ENCODE measurements around the gene ATG7. TPM values are rescaled to one million over a fixed set of nuclear protein-coding genes. Genes with fewer than 3 reads are reported as not detected.

Gene ATG7
- total RNA-seq, 1 donor: 97.9 TPM

DNA sequence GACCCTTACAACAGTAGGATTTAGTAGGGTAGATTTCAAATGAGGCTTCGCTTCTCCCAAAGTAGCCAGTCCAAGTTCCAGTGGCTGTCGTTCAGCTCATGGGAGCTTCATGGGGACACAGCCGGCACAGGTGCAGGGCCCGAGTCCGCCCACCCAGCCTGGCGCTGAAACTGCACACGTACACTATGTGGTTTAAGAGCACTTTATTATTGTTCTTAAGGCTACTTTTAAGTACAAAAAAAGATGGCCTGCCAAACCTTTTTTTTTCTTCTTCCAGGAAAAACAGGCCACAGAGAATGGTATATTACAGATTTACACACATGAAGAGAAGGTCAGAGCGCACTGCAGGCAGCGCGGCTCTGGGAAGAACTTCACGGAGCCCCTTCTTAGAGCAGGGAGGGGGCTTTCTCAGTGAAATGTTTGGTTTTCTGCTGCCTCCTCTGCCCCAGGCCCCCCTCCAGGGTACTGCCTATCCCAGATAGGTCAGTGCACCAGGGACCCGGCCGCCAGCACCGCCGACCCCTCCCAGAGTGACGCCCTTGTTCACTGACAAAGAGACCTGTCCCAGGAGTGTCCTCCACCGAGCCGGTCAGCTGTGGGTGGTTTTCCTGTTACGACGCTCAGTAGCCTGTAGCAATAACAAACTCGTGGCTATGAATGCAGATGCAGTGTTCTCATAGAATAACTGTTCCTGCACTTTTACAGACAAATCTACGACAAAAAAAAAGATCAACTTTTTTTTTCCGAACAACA is 283.9 kb downstream of the ATG7 start:
- DNase-seq (ENCODE audit: low read depth): no peak
- TF ChIP-seq, protein P1, sequence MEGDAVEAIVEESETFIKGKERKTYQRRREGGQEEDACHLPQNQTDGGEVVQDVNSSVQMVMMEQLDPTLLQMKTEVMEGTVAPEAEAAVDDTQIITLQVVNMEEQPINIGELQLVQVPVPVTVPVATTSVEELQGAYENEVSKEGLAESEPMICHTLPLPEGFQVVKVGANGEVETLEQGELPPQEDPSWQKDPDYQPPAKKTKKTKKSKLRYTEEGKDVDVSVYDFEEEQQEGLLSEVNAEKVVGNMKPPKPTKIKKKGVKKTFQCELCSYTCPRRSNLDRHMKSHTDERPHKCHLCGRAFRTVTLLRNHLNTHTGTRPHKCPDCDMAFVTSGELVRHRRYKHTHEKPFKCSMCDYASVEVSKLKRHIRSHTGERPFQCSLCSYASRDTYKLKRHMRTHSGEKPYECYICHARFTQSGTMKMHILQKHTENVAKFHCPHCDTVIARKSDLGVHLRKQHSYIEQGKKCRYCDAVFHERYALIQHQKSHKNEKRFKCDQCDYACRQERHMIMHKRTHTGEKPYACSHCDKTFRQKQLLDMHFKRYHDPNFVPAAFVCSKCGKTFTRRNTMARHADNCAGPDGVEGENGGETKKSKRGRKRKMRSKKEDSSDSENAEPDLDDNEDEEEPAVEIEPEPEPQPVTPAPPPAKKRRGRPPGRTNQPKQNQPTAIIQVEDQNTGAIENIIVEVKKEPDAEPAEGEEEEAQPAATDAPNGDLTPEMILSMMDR (IDR thresholded peaks at IDR 0.05; ENCODE audit: insufficient read depth, low read length): no peak
- no peak overlapping the region for H3K4me3 ChIP-seq (ENCODE audit: low read depth, low read length)

DNA sequence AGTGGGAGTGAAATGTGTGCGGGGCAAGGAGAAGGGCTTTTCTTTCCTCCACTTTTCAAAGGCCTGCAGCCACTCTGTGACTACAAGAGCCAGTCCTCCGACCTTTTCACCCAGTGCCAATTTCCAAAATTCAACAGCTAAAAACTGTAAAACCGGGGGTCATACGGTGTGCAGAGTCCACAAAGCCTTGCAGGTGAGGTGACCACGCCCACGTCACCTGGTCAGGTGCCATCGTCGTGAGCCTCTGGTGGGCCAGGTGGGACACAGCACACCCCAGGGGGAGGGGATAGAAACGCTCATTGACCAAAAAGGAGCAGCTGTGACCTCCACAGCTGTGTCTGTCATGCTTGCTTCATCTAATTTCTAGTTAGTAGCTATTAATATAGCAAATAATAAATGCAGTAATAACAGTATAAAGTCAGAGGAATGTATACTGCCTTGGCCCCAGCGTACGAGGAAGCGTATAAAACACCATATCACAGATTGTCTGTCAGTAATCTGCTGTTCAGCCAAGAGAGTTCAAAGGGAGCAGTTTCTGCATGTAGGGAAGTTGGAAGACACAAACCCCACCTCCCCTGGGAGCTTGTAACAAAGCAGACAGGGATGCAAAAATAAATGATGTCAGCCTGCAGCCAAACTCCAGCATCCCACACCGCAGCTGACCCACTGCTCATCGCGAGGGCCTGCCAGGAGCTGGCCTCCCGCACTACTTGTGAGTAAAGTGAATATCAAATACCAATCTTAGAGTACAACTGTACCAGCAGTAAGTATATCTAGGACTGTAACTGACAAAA is 284.9 kb downstream of the ATG7 start:
- TF ChIP-seq, protein P1 (IDR thresholded peaks at IDR 0.05; ENCODE audit: insufficient read depth, low read length): no peak
- peak; percentile 92 for DNase-seq (ENCODE audit: low read depth)
- no peak overlapping the region for H3K4me3 ChIP-seq (ENCODE audit: low read depth, low read length)

GRCh38 chr3:11558002-11558401 is 285.8 kb downstream of the ATG7 start:
- H3K4me3 ChIP-seq (ENCODE audit: low read depth, low read length): no peak overlapping the region
- peak; percentile 79 for DNase-seq (ENCODE audit: low read depth)
- TF ChIP-seq, protein P1 (IDR thresholded peaks at IDR 0.05; ENCODE audit: insufficient read depth, low read length): no peak

GRCh38 chr3:11558411-11558903 is 286.3 kb downstream of the ATG7 start:
- no peak overlapping the region for H3K4me3 ChIP-seq (ENCODE audit: low read depth, low read length)
- no peak for DNase-seq (ENCODE audit: low read depth)
- TF ChIP-seq, protein P1 (IDR thresholded peaks at IDR 0.05; ENCODE audit: insufficient read depth, low read length): no peak

GRCh38 chr3:11558918-11559815 is 287.0 kb downstream of the ATG7 start:
- TF ChIP-seq, protein P1 (IDR thresholded peaks at IDR 0.05; ENCODE audit: insufficient read depth, low read length): no peak
- H3K4me3 ChIP-seq (ENCODE audit: low read depth, low read length): no peak overlapping the region
- no peak for DNase-seq (ENCODE audit: low read depth)
